ENCODE results near the gene REN. TPM values are rescaled to one million over a fixed set of nuclear protein-coding genes. Genes with fewer than 3 reads are reported as not detected.

Gene REN
- total and polyA plus RNA-seq, 2 donors (not counting 3 experiments of a cell fraction or from before 2014, with no cell fraction given) = 0.11 TPM; not detected in 1

GRCh38 chr1:204192589-204193352 lies 26.6 kb upstream of the REN start:
- Histone ChIP-seq H3K4me2 (ENCODE audit: insufficient read depth, low read length) (no peak overlapping the region), H3K27ac (ENCODE audit: insufficient read depth, low read depth, low read length) (no peak overlapping the region), H3K9me3 (replicated peaks; ENCODE audit: control insufficient read depth, insufficient read depth, low read length) (no peaks in the 10 kb centered on the region), H3K4me1 (ENCODE audit: control insufficient read depth, extremely low read depth, insufficient read depth, low read length) (peaks cover 42% of the 10 kb centered on the region), H3K4me3 (replicated peaks in 1 of 3; ENCODE audit: insufficient read depth in 1 of 3, low read depth in 1 of 3, low read length in 3 of 3) (no peak overlapping the region), H2AFZ (ENCODE audit: low read depth, low read length) (no peak overlapping the region), H3K9me1 (replicated peaks; ENCODE audit: control insufficient read depth, extremely low read depth, insufficient read depth, low read length) (no peaks in the 10 kb centered on the region), H3K27me3 (ENCODE audit: control insufficient read depth in 2 of 2, insufficient read depth in 2 of 2, low read length in 2 of 2) (no peaks in the 10 kb centered on the region), H4K20me1 (replicated peaks; ENCODE audit: control insufficient read depth, extremely low read depth, insufficient read depth, low read length) (no peaks in the 10 kb centered on the region), H3K9ac (replicated peaks; ENCODE audit: extremely low read depth, insufficient read depth, low read length) (no peak overlapping the region), H3K79me2 (ENCODE audit: control insufficient read depth, insufficient read depth, low read length) (no peaks in the 10 kb centered on the region), H3K36me3 (ENCODE audit: control insufficient read depth in 2 of 2, extremely low read depth in 1 of 2, insufficient read depth in 2 of 2, low read length in 2 of 2) (no peaks in the 10 kb centered on the region)
- no peak for FAIRE-seq
- no peak for TF ChIP-seq CTCF (IDR thresholded peaks at IDR 0.05; ENCODE audit: extremely low read depth in 1 of 2, insufficient read depth in 1 of 2, low read depth in 1 of 2, low read length in 2 of 2)
- no peak for TF ChIP-seq MAX (IDR thresholded peaks at IDR 0.05; ENCODE audit: insufficient read depth, insufficient read length)
- TF ChIP-seq MYC (IDR thresholded peaks at IDR 0.05; ENCODE audit: low read depth, low read length) = no peak
- TF ChIP-seq EZH2 (IDR thresholded peaks at IDR 0.05; ENCODE audit: borderline replicate concordance, low read depth, low read length, severe bottlenecking) = no peak
- TF ChIP-seq FOS (IDR thresholded peaks at IDR 0.05; ENCODE audit: borderline replicate concordance, insufficient read depth, low read length) = no peak
- no peak for TF ChIP-seq POLR2A (IDR thresholded peaks at IDR 0.05; ENCODE audit: low read depth, low read length)
- no peak for TF ChIP-seq POLR2AphosphoS5 (IDR thresholded peaks at IDR 0.05; ENCODE audit: insufficient read depth, low read depth, low read length)
- no peak for TF ChIP-seq GATA2 (IDR thresholded peaks at IDR 0.05; ENCODE audit: insufficient read depth, insufficient read length, low read depth, low read length)
- TF ChIP-seq JUN (IDR thresholded peaks at IDR 0.05; ENCODE audit: borderline replicate concordance, insufficient read depth, insufficient read length, low read depth) = no peak
- ChIA-PET CTCF (interaction anchor here (0.6 to 7.2 kb wide), 2 partner anchors 13 to 30 kb away, joined by 3 to 85 read pairs; no protein-coding TSS in a partner anchor), POLR2A (no interaction called here)
- no TSS peak for BruUV-seq (replicated peaks)
- dilution Hi-C loops (cut with MboI; ENCODE audit: extremely low pct_ligation_motif_present, low sequenced_read_pairs) = no loop called here
- no peak for DNase-seq (ENCODE audit: low read depth, low spot score)
- intact Hi-C loops (cut with micrococcal nuclease) = no loop called here

Measured in endothelial cell of umbilical vein (primary cell).